ENCODE data around the gene LMBR1. TPM values are rescaled to one million over a fixed set of nuclear protein-coding genes. Genes with fewer than 3 reads are reported as not detected.

Gene LMBR1
- total and polyA plus RNA-seq, 2 donors (not counting 3 experiments of a cell fraction or from before 2014, with no cell fraction given): 14.0 to 72.9 TPM

DNA sequence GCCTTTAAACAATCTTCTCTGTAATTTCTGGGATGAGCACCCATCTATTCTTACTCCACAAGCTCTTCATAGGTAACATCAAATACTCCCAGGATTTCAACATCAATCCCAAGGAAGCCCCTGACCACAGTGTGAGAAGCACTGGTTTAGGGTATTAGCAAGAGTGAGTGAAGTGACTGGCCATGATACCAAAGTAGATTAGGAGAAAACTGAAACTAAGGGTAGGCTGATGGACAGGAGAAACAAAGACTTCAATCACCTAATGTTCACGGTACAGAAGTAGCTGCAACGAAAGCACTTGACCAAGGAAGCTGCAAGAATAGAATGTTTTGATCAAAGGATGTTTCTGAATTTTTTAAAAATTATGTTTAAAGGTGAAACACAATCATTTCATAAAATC, 49.8 kb downstream of the LMBR1 start:
- intact Hi-C loops (cut with micrococcal nuclease): loop anchor here (5.0 kb wide), 1 partner anchor 49 kb away; the partner anchor contains the start of gene LMBR1
- no peak for FAIRE-seq
- H3K4me3 ChIP-seq (replicated peaks in 1 of 3; ENCODE audit: insufficient read depth in 1 of 3, low read depth in 1 of 3, low read length in 3 of 3): no peak overlapping the region
- H3K27ac ChIP-seq (ENCODE audit: insufficient read depth, low read depth, low read length): no peak overlapping the region
- no peaks in the 10 kb centered on the region for H3K9me1 ChIP-seq (replicated peaks; ENCODE audit: control insufficient read depth, extremely low read depth, insufficient read depth, low read length)
- DNase-seq (ENCODE audit: low read depth, low spot score): no peak
- no peaks in the 10 kb centered on the region for H3K36me3 ChIP-seq (ENCODE audit: control insufficient read depth in 2 of 2, extremely low read depth in 1 of 2, insufficient read depth in 2 of 2, low read length in 2 of 2)
- H3K79me2 ChIP-seq (ENCODE audit: control insufficient read depth, insufficient read depth, low read length): peaks cover 16% of the 10 kb centered on the region
- H3K4me2 ChIP-seq (ENCODE audit: insufficient read depth, low read length): no peak overlapping the region
- no peak overlapping the region for H3K9ac ChIP-seq (replicated peaks; ENCODE audit: extremely low read depth, insufficient read depth, low read length)
- ChIA-PET CTCF (interaction anchor here (1.2 kb wide), 2 partner anchors 11 to 65 kb away, joined by 4 read pairs; no protein-coding TSS in a partner anchor), POLR2A (no interaction called here)
- no peaks in the 10 kb centered on the region for H3K4me1 ChIP-seq (ENCODE audit: control insufficient read depth, extremely low read depth, insufficient read depth, low read length)
- H4K20me1 ChIP-seq (replicated peaks; ENCODE audit: control insufficient read depth, extremely low read depth, insufficient read depth, low read length): no peaks in the 10 kb centered on the region
- dilution Hi-C loops (cut with MboI; ENCODE audit: extremely low pct_ligation_motif_present, low sequenced_read_pairs): no loop called here
- BruUV-seq (replicated peaks): no TSS peak
- H3K27me3 ChIP-seq (ENCODE audit: control insufficient read depth in 2 of 2, insufficient read depth in 2 of 2, low read length in 2 of 2): no peaks in the 10 kb centered on the region
- TF ChIP-seq EZH2 (IDR thresholded peaks at IDR 0.05; ENCODE audit: borderline replicate concordance, low read depth, low read length, severe bottlenecking): no peak
- TF ChIP-seq POLR2A (IDR thresholded peaks at IDR 0.05; ENCODE audit: low read depth, low read length): no peak
- TF ChIP-seq FOS (IDR thresholded peaks at IDR 0.05; ENCODE audit: borderline replicate concordance, insufficient read depth, low read length): no peak
- TF ChIP-seq, protein P1, sequence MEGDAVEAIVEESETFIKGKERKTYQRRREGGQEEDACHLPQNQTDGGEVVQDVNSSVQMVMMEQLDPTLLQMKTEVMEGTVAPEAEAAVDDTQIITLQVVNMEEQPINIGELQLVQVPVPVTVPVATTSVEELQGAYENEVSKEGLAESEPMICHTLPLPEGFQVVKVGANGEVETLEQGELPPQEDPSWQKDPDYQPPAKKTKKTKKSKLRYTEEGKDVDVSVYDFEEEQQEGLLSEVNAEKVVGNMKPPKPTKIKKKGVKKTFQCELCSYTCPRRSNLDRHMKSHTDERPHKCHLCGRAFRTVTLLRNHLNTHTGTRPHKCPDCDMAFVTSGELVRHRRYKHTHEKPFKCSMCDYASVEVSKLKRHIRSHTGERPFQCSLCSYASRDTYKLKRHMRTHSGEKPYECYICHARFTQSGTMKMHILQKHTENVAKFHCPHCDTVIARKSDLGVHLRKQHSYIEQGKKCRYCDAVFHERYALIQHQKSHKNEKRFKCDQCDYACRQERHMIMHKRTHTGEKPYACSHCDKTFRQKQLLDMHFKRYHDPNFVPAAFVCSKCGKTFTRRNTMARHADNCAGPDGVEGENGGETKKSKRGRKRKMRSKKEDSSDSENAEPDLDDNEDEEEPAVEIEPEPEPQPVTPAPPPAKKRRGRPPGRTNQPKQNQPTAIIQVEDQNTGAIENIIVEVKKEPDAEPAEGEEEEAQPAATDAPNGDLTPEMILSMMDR (IDR thresholded peaks at IDR 0.05; ENCODE audit: extremely low read depth in 1 of 2, insufficient read depth in 1 of 2, low read depth in 1 of 2, low read length in 2 of 2): no peak
- TF ChIP-seq GATA2 (IDR thresholded peaks at IDR 0.05; ENCODE audit: insufficient read depth, insufficient read length, low read depth, low read length): no peak
- TF ChIP-seq POLR2AphosphoS5 (IDR thresholded peaks at IDR 0.05; ENCODE audit: insufficient read depth, low read depth, low read length): no peak
- TF ChIP-seq MYC (IDR thresholded peaks at IDR 0.05; ENCODE audit: low read depth, low read length): no peak
- TF ChIP-seq, protein P2, sequence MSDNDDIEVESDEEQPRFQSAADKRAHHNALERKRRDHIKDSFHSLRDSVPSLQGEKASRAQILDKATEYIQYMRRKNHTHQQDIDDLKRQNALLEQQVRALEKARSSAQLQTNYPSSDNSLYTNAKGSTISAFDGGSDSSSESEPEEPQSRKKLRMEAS (IDR thresholded peaks at IDR 0.05; ENCODE audit: insufficient read depth, insufficient read length): no peak
- no peak for TF ChIP-seq JUN (IDR thresholded peaks at IDR 0.05; ENCODE audit: borderline replicate concordance, insufficient read depth, insufficient read length, low read depth)
- no peaks in the 10 kb centered on the region for H3K9me3 ChIP-seq (replicated peaks; ENCODE audit: control insufficient read depth, insufficient read depth, low read length)
- no peak overlapping the region for H2AFZ ChIP-seq (ENCODE audit: low read depth, low read length)

Data from endothelial cell of umbilical vein (primary cell).